ENCODE results near the gene LRTM2.

- no peak for TF ChIP-seq CTCF (IDR thresholded peaks at IDR 0.05; ENCODE audit: insufficient read depth, low read length)
- TF ChIP-seq POLR2AphosphoS5 (IDR thresholded peaks at IDR 0.05; ENCODE audit: low read depth) = no peak
- TF ChIP-seq, protein P1, sequence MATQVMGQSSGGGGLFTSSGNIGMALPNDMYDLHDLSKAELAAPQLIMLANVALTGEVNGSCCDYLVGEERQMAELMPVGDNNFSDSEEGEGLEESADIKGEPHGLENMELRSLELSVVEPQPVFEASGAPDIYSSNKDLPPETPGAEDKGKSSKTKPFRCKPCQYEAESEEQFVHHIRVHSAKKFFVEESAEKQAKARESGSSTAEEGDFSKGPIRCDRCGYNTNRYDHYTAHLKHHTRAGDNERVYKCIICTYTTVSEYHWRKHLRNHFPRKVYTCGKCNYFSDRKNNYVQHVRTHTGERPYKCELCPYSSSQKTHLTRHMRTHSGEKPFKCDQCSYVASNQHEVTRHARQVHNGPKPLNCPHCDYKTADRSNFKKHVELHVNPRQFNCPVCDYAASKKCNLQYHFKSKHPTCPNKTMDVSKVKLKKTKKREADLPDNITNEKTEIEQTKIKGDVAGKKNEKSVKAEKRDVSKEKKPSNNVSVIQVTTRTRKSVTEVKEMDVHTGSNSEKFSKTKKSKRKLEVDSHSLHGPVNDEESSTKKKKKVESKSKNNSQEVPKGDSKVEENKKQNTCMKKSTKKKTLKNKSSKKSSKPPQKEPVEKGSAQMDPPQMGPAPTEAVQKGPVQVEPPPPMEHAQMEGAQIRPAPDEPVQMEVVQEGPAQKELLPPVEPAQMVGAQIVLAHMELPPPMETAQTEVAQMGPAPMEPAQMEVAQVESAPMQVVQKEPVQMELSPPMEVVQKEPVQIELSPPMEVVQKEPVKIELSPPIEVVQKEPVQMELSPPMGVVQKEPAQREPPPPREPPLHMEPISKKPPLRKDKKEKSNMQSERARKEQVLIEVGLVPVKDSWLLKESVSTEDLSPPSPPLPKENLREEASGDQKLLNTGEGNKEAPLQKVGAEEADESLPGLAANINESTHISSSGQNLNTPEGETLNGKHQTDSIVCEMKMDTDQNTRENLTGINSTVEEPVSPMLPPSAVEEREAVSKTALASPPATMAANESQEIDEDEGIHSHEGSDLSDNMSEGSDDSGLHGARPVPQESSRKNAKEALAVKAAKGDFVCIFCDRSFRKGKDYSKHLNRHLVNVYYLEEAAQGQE (IDR thresholded peaks at IDR 0.05; ENCODE audit: insufficient replicate concordance, low read depth) = no peak
- TF ChIP-seq GABPA (IDR thresholded peaks at IDR 0.05; ENCODE audit: low read depth) = no peak
- no peak for TF ChIP-seq SPI1 (IDR thresholded peaks at IDR 0.05; ENCODE audit: borderline replicate concordance, low read depth)
Observed at GRCh38 chr12:1821805-1822204, 1.4 kb downstream of the LRTM2 start.

All from HL-60 (cell line).